ENCODE results near the gene SFTA2. TPM values are rescaled to one million over a fixed set of nuclear protein-coding genes. Genes with fewer than 3 reads are reported as not detected.
"Not testable (repeated sequence)": the region's sequence is repeated elsewhere in the genome, so short reads cannot be mapped to it uniquely, and the experiment has no call there.

SFTA2 gene
- total RNA-seq, 1 donor from 2014 or later, result not detected

DNA sequence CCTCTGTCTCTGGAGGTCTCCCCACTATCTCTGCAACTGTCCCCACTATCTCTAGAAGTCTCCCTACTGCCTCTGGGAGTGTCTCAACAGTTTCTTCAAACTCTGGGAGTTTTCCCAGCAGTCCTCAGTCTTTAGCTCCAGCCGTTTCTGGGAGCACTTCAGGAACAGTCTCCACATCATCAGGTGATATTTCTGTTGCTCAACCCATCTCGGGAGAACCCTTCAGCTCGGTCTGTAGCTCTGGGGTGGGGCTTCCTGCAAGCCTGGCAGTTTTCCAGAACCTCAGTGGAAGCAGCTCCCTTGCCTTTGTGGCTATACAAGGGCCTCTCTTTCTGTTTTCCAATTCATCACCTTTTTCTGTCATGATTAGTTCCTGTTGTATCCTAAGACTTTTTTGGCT lies 3.0 kb upstream of the SFTA2 start:
- intact Hi-C loops (cut with micrococcal nuclease), result no loop called here

DNA sequence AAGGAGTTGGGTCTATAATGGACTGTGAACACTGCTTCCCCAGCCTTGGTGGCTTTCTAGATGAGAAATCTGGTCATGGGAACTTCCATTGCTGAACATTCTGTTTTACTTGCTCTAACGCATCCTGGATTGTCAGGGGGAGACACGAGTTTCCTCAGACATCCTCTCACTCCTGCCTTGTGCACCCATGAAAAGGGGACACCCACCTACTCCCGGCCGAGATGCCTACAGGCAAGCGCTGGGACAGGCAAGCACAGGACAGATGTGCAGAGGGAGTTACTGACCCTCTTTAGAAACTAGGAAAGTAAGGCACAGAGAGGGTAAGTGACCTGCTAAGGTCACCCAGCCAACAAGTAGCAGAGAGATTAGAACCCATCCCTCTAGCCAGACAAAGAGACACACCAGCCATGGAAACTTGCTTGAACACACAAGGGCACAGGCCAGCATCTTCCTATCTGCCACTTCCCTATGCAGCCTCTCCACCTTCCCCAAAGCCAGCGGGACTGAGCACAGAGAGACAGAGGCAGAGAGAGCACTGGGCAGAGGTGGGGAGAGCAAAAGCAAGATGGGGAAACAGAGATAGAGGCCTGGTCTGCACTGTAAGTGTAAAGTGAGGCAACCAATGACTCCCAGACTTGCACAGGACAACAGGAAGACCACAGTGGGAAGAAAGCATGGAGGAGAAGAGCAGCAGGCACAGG lies 845 bp upstream of the SFTA2 start:
- TF ChIP-seq, protein P1, sequence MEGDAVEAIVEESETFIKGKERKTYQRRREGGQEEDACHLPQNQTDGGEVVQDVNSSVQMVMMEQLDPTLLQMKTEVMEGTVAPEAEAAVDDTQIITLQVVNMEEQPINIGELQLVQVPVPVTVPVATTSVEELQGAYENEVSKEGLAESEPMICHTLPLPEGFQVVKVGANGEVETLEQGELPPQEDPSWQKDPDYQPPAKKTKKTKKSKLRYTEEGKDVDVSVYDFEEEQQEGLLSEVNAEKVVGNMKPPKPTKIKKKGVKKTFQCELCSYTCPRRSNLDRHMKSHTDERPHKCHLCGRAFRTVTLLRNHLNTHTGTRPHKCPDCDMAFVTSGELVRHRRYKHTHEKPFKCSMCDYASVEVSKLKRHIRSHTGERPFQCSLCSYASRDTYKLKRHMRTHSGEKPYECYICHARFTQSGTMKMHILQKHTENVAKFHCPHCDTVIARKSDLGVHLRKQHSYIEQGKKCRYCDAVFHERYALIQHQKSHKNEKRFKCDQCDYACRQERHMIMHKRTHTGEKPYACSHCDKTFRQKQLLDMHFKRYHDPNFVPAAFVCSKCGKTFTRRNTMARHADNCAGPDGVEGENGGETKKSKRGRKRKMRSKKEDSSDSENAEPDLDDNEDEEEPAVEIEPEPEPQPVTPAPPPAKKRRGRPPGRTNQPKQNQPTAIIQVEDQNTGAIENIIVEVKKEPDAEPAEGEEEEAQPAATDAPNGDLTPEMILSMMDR (IDR thresholded peaks at IDR 0.05; ENCODE audit: borderline replicate concordance), result no peak
- H3K36me3 ChIP-seq, result peaks cover 5% of the 10 kb centered on the region
- peaks cover 4% of the 10 kb centered on the region for H3K27me3 ChIP-seq (ENCODE audit: low read depth)
- H3K27ac ChIP-seq (replicated peaks), result no peak overlapping the region
- intact Hi-C loops (cut with micrococcal nuclease), result no loop called here
- no peak overlapping the region for H3K4me3 ChIP-seq
- peaks cover 12% of the 10 kb centered on the region for H3K9me3 ChIP-seq (replicated peaks)
- DNase-seq, result no peak
- H3K4me1 ChIP-seq, result no peaks in the 10 kb centered on the region

More for the DNA sequence above, 3.0 kb upstream of the SFTA2 start:
- no peak overlapping the region for H3K27ac ChIP-seq (replicated peaks)
- H3K4me1 ChIP-seq, result no peaks in the 10 kb centered on the region
- TF ChIP-seq, protein P1 (IDR thresholded peaks at IDR 0.05; ENCODE audit: borderline replicate concordance), result no peak
- peaks cover 12% of the 10 kb centered on the region for H3K27me3 ChIP-seq (ENCODE audit: low read depth)
- H3K9me3 ChIP-seq (replicated peaks), result no peaks in the 10 kb centered on the region
- no peaks in the 10 kb centered on the region for H3K36me3 ChIP-seq
- H3K4me3 ChIP-seq, result no peak overlapping the region
- no peak for DNase-seq

DNA sequence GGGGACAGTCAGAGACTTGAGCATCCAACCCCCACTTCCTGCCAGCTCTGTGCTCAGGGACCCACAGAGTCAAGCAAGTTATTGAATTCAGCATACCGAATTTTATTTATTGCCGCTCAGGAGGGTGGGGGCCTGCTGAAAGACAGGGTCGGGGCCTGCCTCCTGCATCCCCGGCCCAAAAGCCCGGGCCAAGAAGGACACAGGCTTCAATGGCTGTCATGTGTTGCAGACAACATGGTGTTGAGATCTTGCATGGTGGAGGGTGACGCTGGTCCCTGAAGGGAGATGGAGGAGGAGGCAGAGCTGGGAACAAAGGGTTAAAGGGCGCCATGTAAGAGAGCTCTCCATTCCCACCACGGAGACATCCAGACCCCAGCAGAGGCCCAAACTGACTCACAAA lies 698 bp downstream of the SFTA2 start:
- intact Hi-C loops (cut with micrococcal nuclease), result no loop called here
- Histone ChIP-seq H3K27me3 (ENCODE audit: low read depth) (no peaks in the 10 kb centered on the region), H3K36me3 (peaks cover 7% of the 10 kb centered on the region), H3K9me3 (replicated peaks) (peaks cover 12% of the 10 kb centered on the region), H3K4me1 (peaks cover 11% of the 10 kb centered on the region), H3K27ac (replicated peaks) (no peak overlapping the region), H3K4me3 (no peak overlapping the region)
- TF ChIP-seq, protein P1 (IDR thresholded peaks at IDR 0.05; ENCODE audit: borderline replicate concordance), result no peak
- DNase-seq, result no peak

DNA sequence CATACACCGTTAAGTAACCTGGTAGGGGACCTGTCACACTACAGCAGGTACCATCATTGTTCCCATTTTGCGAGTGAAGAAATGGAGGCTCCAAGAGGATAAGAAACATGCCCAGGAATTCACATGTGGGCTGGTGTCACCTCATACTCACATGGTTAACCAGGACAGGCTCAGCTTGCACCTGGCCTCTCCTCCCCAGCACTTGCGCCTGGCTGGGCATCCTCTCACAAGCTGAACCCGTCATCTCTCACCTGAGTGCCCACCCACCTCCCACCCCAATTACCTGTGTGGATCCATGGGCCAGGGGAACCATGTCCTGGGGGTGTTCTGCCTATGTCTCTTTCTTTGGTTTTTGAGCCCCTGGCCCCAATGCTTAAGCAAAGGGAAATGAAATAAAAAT lies 1.5 kb downstream of the SFTA2 start:
- intact Hi-C loops (cut with micrococcal nuclease), result no loop called here

DNA sequence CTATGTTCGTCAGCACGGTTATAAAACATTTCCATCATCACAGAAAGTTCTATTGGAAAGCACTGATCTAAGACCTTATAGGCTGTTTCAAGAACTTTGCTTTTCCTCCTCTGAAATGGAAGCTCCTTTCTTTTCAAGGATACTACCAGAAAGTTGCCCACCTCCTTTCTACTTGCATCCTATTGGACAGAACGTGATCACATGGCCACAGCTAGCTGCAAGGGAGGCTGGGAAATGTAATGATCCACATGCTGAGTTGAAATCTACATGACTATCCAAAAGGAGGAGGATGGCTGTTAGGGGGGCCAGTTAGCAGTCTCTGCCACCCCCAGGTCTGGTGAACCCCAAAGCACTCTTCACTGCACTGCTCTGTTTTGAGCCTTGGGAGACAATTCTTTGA lies 3.3 kb downstream of the SFTA2 start:
- peaks cover 28% of the 10 kb centered on the region for H3K36me3 ChIP-seq
- no peak overlapping the region for H3K27ac ChIP-seq (replicated peaks)
- DNase-seq, result no peak
- intact Hi-C loops (cut with micrococcal nuclease), result no loop called here
- TF ChIP-seq, protein P1 (IDR thresholded peaks at IDR 0.05; ENCODE audit: borderline replicate concordance), result no peak
- H3K4me1 ChIP-seq, result peaks cover 21% of the 10 kb centered on the region
- no peak overlapping the region for H3K4me3 ChIP-seq
- peaks cover 12% of the 10 kb centered on the region for H3K9me3 ChIP-seq (replicated peaks)
- no peaks in the 10 kb centered on the region for H3K27me3 ChIP-seq (ENCODE audit: low read depth)

More for the DNA sequence above, 1.5 kb downstream of the SFTA2 start:
- H3K4me1 ChIP-seq, result peaks cover 14% of the 10 kb centered on the region
- no peak overlapping the region for H3K4me3 ChIP-seq
- DNase-seq, result no peak
- H3K36me3 ChIP-seq, result peaks cover 15% of the 10 kb centered on the region
- TF ChIP-seq, protein P1 (IDR thresholded peaks at IDR 0.05; ENCODE audit: borderline replicate concordance), result no peak
- peaks cover 12% of the 10 kb centered on the region for H3K9me3 ChIP-seq (replicated peaks)
- no peaks in the 10 kb centered on the region for H3K27me3 ChIP-seq (ENCODE audit: low read depth)
- H3K27ac ChIP-seq (replicated peaks), result no peak overlapping the region

DNA sequence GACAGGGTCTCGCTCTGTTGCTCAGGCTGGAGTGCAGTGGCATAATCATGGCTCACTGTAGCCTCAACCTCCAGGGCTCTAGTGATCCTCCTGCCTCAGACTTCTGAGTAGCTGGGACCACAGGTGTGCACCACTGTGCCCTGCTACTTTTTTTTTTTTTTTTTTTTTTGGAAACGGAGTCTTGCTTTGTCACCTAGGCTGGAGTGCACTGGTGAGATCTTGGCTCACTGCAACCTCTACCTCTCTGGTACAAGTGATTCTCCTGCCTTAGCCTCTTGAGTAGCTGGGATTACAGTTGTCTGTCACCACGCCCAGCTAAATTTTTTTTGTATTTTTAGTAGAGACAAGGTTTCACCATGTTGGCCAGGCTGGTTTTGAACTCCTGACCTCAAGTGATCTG lies 4.9 kb downstream of the SFTA2 start:
- H3K4me3 ChIP-seq; DNase-seq; H3K27me3 ChIP-seq (ENCODE audit: low read depth); intact Hi-C loops (cut with micrococcal nuclease): not testable (repeated sequence)
- Histone ChIP-seq H3K9me3 (replicated peaks) (peaks cover 12% of the 10 kb centered on the region), H3K36me3 (peaks cover 44% of the 10 kb centered on the region), H3K27ac (replicated peaks) (peak overlapping the region; percentile 39), H3K4me1 (peaks cover 27% of the 10 kb centered on the region)
